Astrocyte of the cerebellum (primary cell): ENCODE measurements around the gene ZSCAN2.

Experiments
- DNase-seq: peaks from one replicate; pipeline ENCODE4 v3.0.0-alpha.2; 2011; ENCODE audit warnings: low read depth
- H3K4me3 ChIP-seq: 2 replicates; pipeline ENCODE4 v1.5.1; 2011; ENCODE audit warnings: mild to moderate bottlenecking, low read depth, low read length, moderate library complexity
- in situ Hi-C: cut with HindIII; loops from 2 replicates; pipeline ENCODE4 v1.10.0; 2017; ENCODE audit warnings: low sequenced_read_pairs
- TF ChIP-seq, protein P1 (sequence below): IDR thresholded peaks from 2 replicates; pipeline ENCODE4 v1.5.1; 2012; ENCODE audit warnings: low read length, low read depth, moderate library complexity, mild to moderate bottlenecking; ENCODE audit errors: missing control alignments

ZSCAN2 gene

DNA sequence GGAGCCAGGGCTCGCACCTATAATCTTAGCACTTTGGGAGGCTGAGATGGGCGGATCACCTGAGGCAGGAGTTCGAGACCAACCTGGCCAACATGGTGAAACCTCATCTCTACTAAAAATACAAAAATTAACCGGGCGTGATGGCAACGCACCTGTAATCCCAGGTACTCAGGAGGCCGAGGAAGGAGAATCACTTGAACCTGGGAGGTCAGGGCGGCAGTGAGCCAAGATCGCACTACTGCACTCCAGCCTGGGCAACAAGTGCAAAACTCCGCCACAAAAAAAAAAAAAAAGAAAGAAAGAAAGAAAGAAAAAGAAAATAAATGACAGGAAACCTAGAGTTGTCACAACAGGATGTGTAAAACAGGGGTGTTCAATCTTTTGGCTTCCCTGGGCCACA is 60.2 kb downstream of the ZSCAN2 start:
- in situ Hi-C loops = loop anchor here (5.0 to 10.0 kb wide), 3 partner anchors 41 to 384 kb away; no protein-coding TSS in a partner anchor
- no peak overlapping the region for H3K4me3 ChIP-seq
- TF ChIP-seq, protein P1, sequence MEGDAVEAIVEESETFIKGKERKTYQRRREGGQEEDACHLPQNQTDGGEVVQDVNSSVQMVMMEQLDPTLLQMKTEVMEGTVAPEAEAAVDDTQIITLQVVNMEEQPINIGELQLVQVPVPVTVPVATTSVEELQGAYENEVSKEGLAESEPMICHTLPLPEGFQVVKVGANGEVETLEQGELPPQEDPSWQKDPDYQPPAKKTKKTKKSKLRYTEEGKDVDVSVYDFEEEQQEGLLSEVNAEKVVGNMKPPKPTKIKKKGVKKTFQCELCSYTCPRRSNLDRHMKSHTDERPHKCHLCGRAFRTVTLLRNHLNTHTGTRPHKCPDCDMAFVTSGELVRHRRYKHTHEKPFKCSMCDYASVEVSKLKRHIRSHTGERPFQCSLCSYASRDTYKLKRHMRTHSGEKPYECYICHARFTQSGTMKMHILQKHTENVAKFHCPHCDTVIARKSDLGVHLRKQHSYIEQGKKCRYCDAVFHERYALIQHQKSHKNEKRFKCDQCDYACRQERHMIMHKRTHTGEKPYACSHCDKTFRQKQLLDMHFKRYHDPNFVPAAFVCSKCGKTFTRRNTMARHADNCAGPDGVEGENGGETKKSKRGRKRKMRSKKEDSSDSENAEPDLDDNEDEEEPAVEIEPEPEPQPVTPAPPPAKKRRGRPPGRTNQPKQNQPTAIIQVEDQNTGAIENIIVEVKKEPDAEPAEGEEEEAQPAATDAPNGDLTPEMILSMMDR = no peak
- DNase-seq = no peak

DNA sequence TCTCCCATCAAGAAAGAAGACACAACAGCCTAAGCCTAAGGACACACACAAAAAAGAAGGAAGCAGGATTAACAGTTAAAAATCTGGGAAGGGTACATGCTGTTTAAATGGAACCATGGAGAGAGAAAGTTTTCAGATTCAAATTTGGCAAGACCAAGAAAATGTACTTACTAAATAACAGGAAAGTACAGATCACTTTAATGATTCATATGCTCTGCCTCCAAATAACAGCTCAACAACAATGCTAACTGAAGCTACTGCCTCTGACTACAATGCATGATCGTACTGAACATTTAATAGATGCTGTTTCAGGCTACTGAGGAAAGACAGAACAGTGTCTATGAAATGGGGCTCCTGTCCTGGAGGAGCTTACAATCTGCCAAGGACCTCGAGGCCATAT is 65.6 kb downstream of the ZSCAN2 start:
- in situ Hi-C loops = loop anchor here (10.0 kb wide), 1 partner anchor 378 kb away; no protein-coding TSS in a partner anchor
- no peak for DNase-seq
- H3K4me3 ChIP-seq = no peak overlapping the region
- TF ChIP-seq, protein P1 = no peak

- DNase-seq = no peak
- H3K4me3 ChIP-seq = no peak overlapping the region
- TF ChIP-seq, protein P1 = no peak
- in situ Hi-C loops = loop anchor here (10.0 kb wide), 1 partner anchor 376 kb away; no protein-coding TSS in a partner anchor
These were observed 67.6 kb downstream of the ZSCAN2 start for GRCh38 chr15:84668221-84668982.

GRCh38 chr15:84669726-84670125 is 68.9 kb downstream of the ZSCAN2 start:
- no peak for DNase-seq

DNA sequence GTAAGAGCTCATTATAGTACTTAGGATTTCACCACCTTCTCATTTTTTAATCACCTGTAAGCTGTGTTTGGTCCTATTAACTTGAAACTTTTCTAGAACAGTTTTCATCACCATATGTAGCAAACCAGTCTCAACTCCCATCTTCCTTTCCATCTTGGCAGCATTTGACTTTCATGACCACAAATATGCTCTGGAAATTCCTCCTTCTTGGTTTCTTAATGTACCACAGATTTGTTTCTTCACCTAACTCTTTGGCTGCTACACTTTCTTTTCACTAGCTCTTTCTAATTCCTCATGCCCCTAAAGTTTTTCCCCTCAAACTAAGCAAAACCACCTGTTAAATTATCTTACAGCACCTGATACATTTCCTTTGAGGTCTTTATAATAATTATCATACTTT is 70.4 kb downstream of the ZSCAN2 start:
- peak; percentile 85 for DNase-seq

More at GRCh38 chr15:84669726-84670125, 68.9 kb downstream of the ZSCAN2 start:
- H3K4me3 ChIP-seq = no peak overlapping the region
- in situ Hi-C loops = loop anchor here (10.0 kb wide), 1 partner anchor 375 kb away; no protein-coding TSS in a partner anchor
- TF ChIP-seq, protein P1 = no peak

More for the DNA sequence above, 70.4 kb downstream of the ZSCAN2 start:
- TF ChIP-seq, protein P1 = no peak
- in situ Hi-C loops = no loop called here
- no peak overlapping the region for H3K4me3 ChIP-seq
